Measurements from ENCODE around the gene EML5. TPM values are rescaled to one million over a fixed set of nuclear protein-coding genes. Genes with fewer than 3 reads are reported as not detected.

The EML5 gene
- total RNA-seq, 1 experiment from 2014 or later = 0.32 TPM

DNA sequence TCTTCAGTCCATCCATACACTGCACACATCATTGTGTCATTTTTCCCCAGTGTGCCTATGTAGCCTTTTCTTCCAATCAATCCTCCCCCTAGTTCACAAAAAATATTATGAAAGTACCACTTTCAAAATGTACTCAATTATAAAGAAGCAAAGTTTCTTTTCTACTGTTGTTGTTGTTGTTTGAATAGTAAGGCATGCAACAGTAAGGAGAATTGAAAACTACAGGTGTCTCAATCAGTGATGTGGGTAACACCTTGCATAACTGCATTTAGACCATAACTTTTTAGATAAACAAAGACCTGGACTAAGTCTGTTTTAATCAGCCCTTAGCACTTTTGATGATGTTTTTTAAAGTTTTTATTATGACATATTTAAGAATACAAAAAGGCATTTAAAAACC lies 104.4 kb downstream of the EML5 start:
- H3K27me3 ChIP-seq (replicated peaks; ENCODE audit: insufficient read depth, low read depth, low read length, poor library complexity) = no peaks in the 10 kb centered on the region
- no peak for TF ChIP-seq EZH2 (IDR thresholded peaks at IDR 0.05; ENCODE audit: borderline replicate concordance, low read depth, low read length, poor library complexity, severe bottlenecking)
- TF ChIP-seq, protein P1, sequence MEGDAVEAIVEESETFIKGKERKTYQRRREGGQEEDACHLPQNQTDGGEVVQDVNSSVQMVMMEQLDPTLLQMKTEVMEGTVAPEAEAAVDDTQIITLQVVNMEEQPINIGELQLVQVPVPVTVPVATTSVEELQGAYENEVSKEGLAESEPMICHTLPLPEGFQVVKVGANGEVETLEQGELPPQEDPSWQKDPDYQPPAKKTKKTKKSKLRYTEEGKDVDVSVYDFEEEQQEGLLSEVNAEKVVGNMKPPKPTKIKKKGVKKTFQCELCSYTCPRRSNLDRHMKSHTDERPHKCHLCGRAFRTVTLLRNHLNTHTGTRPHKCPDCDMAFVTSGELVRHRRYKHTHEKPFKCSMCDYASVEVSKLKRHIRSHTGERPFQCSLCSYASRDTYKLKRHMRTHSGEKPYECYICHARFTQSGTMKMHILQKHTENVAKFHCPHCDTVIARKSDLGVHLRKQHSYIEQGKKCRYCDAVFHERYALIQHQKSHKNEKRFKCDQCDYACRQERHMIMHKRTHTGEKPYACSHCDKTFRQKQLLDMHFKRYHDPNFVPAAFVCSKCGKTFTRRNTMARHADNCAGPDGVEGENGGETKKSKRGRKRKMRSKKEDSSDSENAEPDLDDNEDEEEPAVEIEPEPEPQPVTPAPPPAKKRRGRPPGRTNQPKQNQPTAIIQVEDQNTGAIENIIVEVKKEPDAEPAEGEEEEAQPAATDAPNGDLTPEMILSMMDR (conservative IDR thresholded peaks at IDR 0.05; ENCODE audit: low read depth, low read length) = no peak
- no peaks in the 10 kb centered on the region for H3K4me1 ChIP-seq (ENCODE audit: insufficient read depth, low read length, poor library complexity, severe bottlenecking)
- no peak overlapping the region for H3K27ac ChIP-seq (ENCODE audit: low read depth, low read length, poor library complexity, severe bottlenecking)
- H3K9me3 ChIP-seq (ENCODE audit: low read depth, low read length, poor library complexity, severe bottlenecking) = no peaks in the 10 kb centered on the region
- no peak overlapping the region for H3K4me3 ChIP-seq (ENCODE audit: low read depth, low read length, poor library complexity, severe bottlenecking)
- ChIA-PET POLR2A (ENCODE audit: low non-redundant PET) (no interaction called here), CTCF (no interaction called here)
- intact Hi-C loops (cut with micrococcal nuclease; ENCODE audit: unreplicated experiment) = no loop called here
- no peaks in the 10 kb centered on the region for H3K36me3 ChIP-seq (ENCODE audit: insufficient read depth, low read length, poor library complexity, severe bottlenecking)
- DNase-seq (ENCODE audit: low spot score) = no peak
- no TSS peak for BruUV-seq (replicated peaks)

DNA sequence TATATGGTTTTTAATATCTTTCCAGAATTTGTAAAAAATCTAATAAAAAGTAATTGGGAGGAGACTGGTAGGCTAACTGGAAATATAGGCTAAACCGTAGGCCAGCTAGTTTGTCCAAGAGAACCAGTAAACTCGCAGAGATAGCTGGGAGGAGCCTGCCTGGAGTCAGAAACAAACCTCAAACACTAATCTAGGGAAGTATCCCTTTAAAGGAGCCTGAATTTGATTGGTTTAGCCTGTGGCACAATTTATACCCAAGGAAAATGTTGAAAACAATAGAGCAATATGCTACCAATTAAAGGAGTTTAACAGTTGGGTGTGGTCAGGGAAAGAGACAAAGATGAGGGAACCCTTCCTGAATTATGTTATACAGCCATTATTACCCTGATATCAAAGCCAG lies 109.6 kb downstream of the EML5 start:
- DNase-seq (ENCODE audit: low spot score) = no peak
- no peak overlapping the region for H3K27ac ChIP-seq (ENCODE audit: low read depth, low read length, poor library complexity, severe bottlenecking)
- H3K9me3 ChIP-seq (ENCODE audit: low read depth, low read length, poor library complexity, severe bottlenecking) = no peaks in the 10 kb centered on the region
- ChIA-PET CTCF (no interaction called here), POLR2A (ENCODE audit: low non-redundant PET) (no interaction called here)
- BruUV-seq (replicated peaks) = no TSS peak
- intact Hi-C loops (cut with micrococcal nuclease; ENCODE audit: unreplicated experiment) = no loop called here
- H3K27me3 ChIP-seq (replicated peaks; ENCODE audit: insufficient read depth, low read depth, low read length, poor library complexity) = no peaks in the 10 kb centered on the region
- no peaks in the 10 kb centered on the region for H3K4me1 ChIP-seq (ENCODE audit: insufficient read depth, low read length, poor library complexity, severe bottlenecking)
- no peak overlapping the region for H3K4me3 ChIP-seq (ENCODE audit: low read depth, low read length, poor library complexity, severe bottlenecking)
- no peaks in the 10 kb centered on the region for H3K36me3 ChIP-seq (ENCODE audit: insufficient read depth, low read length, poor library complexity, severe bottlenecking)
- TF ChIP-seq EZH2 (IDR thresholded peaks at IDR 0.05; ENCODE audit: borderline replicate concordance, low read depth, low read length, poor library complexity, severe bottlenecking) = no peak
- TF ChIP-seq, protein P1 (conservative IDR thresholded peaks at IDR 0.05; ENCODE audit: low read depth, low read length) = no peak

- Histone ChIP-seq H3K9me3 (ENCODE audit: low read depth, low read length, poor library complexity, severe bottlenecking) (no peaks in the 10 kb centered on the region), H3K4me3 (ENCODE audit: low read depth, low read length, poor library complexity, severe bottlenecking) (no peak overlapping the region), H3K4me1 (ENCODE audit: insufficient read depth, low read length, poor library complexity, severe bottlenecking) (no peaks in the 10 kb centered on the region), H3K27ac (ENCODE audit: low read depth, low read length, poor library complexity, severe bottlenecking) (no peak overlapping the region), H3K36me3 (ENCODE audit: insufficient read depth, low read length, poor library complexity, severe bottlenecking) (no peaks in the 10 kb centered on the region), H3K27me3 (replicated peaks; ENCODE audit: insufficient read depth, low read depth, low read length, poor library complexity) (no peaks in the 10 kb centered on the region)
- BruUV-seq (replicated peaks) = no TSS peak
- TF ChIP-seq, protein P1 (conservative IDR thresholded peaks at IDR 0.05; ENCODE audit: low read depth, low read length) = no peak
- no peak for TF ChIP-seq EZH2 (IDR thresholded peaks at IDR 0.05; ENCODE audit: borderline replicate concordance, low read depth, low read length, poor library complexity, severe bottlenecking)
- POLR2A ChIA-PET (ENCODE audit: low non-redundant PET) = no interaction called here
- DNase-seq (ENCODE audit: low spot score) = no peak
- CTCF ChIA-PET = no interaction called here
- intact Hi-C loops (cut with micrococcal nuclease; ENCODE audit: unreplicated experiment) = no loop called here
These were observed 110.1 kb downstream of the EML5 start for GRCh38 chr14:88682495-88683114.
